ENCODE measurements around the gene S100A7A.

GRCh38 chr1:153430166-153430553 lies 13.8 kb downstream of the S100A7A start:
- TF ChIP-seq CTCF (IDR thresholded peaks at IDR 0.05) (no peak), POLR2A (IDR thresholded peaks at IDR 0.05) (no peak)
